Posterior vena cava (tissue), 2 donors: ENCODE results near the gene MFSD2A. TPM values are rescaled to one million over a fixed set of nuclear protein-coding genes. Genes with fewer than 3 reads are reported as not detected.

ENCODE experiments used
- total RNA-seq, 2 donors: library from RNA; stranded (reverse); fragmentation: NEBNext Ultra II Directional; extraction: Animal tissue kit (Norgen Biotek cat#: 25700); gene quantifications; one replicate each; pipeline ENCODE4 v1.2.1, GENCODE V29; 2021
- donor health status: DM: yes; HTN: yes; CAD: no.
- donor health status: DM: yes; HTN: yes; CAD: no.

MFSD2A gene
- total RNA-seq, 2 donors from 2014 or later = 0.69 to 1.4 TPM

Other genes with a start within 250 kb of the MFSD2A start
- 10 to 100 TPM; 29.0 to 45.9 TPM for gene PPIE, start 216.3 kb upstream of the MFSD2A start, total RNA-seq
- gene OXCT2, start 183.8 kb upstream of the MFSD2A start, total RNA-seq = 1 to 10 TPM; 1.2 to 2.0 TPM
- under 1 TPM; 0.24 to 0.69 TPM for gene BMP8B, start 166.3 kb upstream of the MFSD2A start, total RNA-seq
- 10 to 100 TPM; 15.1 to 15.8 TPM for gene TRIT1, start 71.6 kb upstream of the MFSD2A start, total RNA-seq
- gene MYCL, start 53.2 kb upstream of the MFSD2A start, total RNA-seq = under 1 TPM; 0.14 to 0.51 TPM
- 100 to 1,000 TPM; 402 to 489 TPM for gene CAP1, start 85.6 kb downstream of the MFSD2A start, total RNA-seq
- 10 to 100 TPM; 66.2 to 96.3 TPM for gene PPT1, start 142.1 kb downstream of the MFSD2A start, total RNA-seq
- 10 to 100 TPM; 14.4 to 18.1 TPM for gene RLF, start 206.2 kb downstream of the MFSD2A start, total RNA-seq